GM12891 (cell line): Measurements from ENCODE around the gene RNF208.

ENCODE experiments used
- POLR2AphosphoS5 ChIP-seq: IDR thresholded peaks from 2 replicates; pipeline ENCODE4 v1.6.1; 2011; ENCODE audit warnings: low read depth, low read length, control low read depth
- TAF1 ChIP-seq: IDR thresholded peaks from 2 replicates; pipeline ENCODE4 v1.6.1; 2011; ENCODE audit warnings: low read depth, low read length, control low read depth

DNA sequence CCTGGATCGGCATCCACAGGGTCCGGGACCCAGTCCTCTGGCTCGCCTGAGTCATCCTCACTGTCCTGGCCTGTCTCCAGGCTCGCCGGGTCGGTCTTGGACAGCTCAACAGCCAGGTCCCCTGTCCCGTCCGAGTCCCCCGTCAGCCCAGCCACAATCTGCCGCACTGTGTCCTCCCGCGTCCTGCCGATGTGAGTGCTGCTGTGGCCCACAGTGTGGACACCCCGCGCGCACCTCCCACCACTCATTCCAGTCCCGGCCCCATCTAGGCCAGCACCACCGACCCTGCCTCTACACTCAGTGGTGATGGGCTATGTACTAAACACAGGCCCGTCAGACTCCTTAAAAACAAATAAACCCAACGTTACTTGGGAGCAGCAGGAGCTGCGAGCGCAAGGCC is 40.4 kb downstream of the RNF208 start:
- no peak for TF ChIP-seq POLR2AphosphoS5
- TF ChIP-seq TAF1 = no peak
